Liver (tissue), 9 donors: ENCODE measurements around the gene DNM3. TPM values are rescaled to one million over a fixed set of nuclear protein-coding genes. Genes with fewer than 3 reads are reported as not detected.

ENCODE experiments used
- DNase-seq: peaks from one replicate; pipeline ENCODE4 v3.0.0-alpha.2; 2017; ENCODE audit warnings: low spot score
- H3K27ac ChIP-seq, 2 donors: one replicate each; pipeline ENCODE4 v1.7.0; 2013; ENCODE audit warnings: inconsistent platforms in 2 of 2, low read length in 2 of 2, control low read depth in 1 of 2, low read depth in 1 of 2, mild to moderate bottlenecking in 1 of 2
- H3K27me3 ChIP-seq, 4 donors: one replicate each; pipeline versions ENCODE4 v1.6.1 to v1.7.0; 2013; ENCODE audit warnings: low read length in 3 of 4, inconsistent platforms in 1 of 4, mild to moderate bottlenecking in 1 of 4, moderate library complexity in 1 of 4; ENCODE audit not compliant: control insufficient read depth in 4 of 4, insufficient read depth in 4 of 4
- H3K36me3 ChIP-seq, 4 donors: one replicate each; pipeline versions ENCODE4 v1.6.1 to v1.7.0; 2013; ENCODE audit warnings: low read length in 3 of 4, mild to moderate bottlenecking in 3 of 4, low read depth in 1 of 4, moderate library complexity in 1 of 4; ENCODE audit not compliant: control insufficient read depth in 4 of 4, insufficient read depth in 3 of 4
- H3K4me1 ChIP-seq, 4 donors: one replicate each; pipeline versions ENCODE4 v1.6.1 to v1.7.0; 2013; ENCODE audit warnings: low read length in 3 of 4, mild to moderate bottlenecking in 3 of 4, moderate library complexity in 1 of 4; ENCODE audit not compliant: control insufficient read depth in 4 of 4, insufficient read depth in 4 of 4
- H3K4me3 ChIP-seq, 3 donors: one replicate each; pipeline versions ENCODE4 v1.6.1 to v1.7.0; 2013; ENCODE audit warnings: low read length in 3 of 3, control low read depth in 1 of 3, low read depth in 1 of 3, mild to moderate bottlenecking in 1 of 3
- H3K9ac ChIP-seq, 2 donors: one replicate each; pipeline ENCODE4 v1.7.0; 2013; ENCODE audit warnings: low read length in 2 of 2, mild to moderate bottlenecking in 2 of 2, moderate library complexity in 2 of 2, control low read depth in 1 of 2, low read depth in 1 of 2
- H3K9me3 ChIP-seq, 4 donors: one replicate each; pipeline versions ENCODE4 v1.6.1 to v1.7.0; 2013; ENCODE audit warnings: low read length in 3 of 4; ENCODE audit not compliant: control insufficient read depth in 4 of 4
- CTCF ChIP-seq: fragments of 150-350 bp; IDR thresholded peaks from 2 replicates; pipeline ENCODE4 v1.5.1; 2017; ENCODE audit warnings: improper control_type of control experiment, low read depth, low read length; ENCODE audit not compliant: missing input control
- EGR1 ChIP-seq, 2 donors: IDR thresholded peaks; 2 replicates each; pipeline ENCODE4 v1.6.1; 2016 to 2018; ENCODE audit warnings: antibody characterized with exemption in 2 of 2, low read depth in 2 of 2
- FOXA1 ChIP-seq: IDR thresholded peaks from 2 replicates; pipeline ENCODE4 v1.6.1; 2016; ENCODE audit warnings: antibody characterized with exemption
- FOXA2 ChIP-seq: IDR thresholded peaks from 2 replicates; pipeline ENCODE4 v1.6.1; 2016; ENCODE audit warnings: antibody characterized with exemption
- GABPA ChIP-seq, 2 donors: IDR thresholded peaks in 1 of 2; conservative IDR thresholded peaks in 1 of 2; 2 replicates each; pipeline ENCODE4 v1.6.1; 2016; ENCODE audit warnings: antibody characterized with exemption in 2 of 2, mild to moderate bottlenecking in 1 of 2, moderate library complexity in 1 of 2
- HNF4A ChIP-seq, 2 donors: conservative IDR thresholded peaks; 2 replicates each; pipeline ENCODE4 v1.6.1; 2016; ENCODE audit warnings: antibody characterized with exemption in 2 of 2, mild to moderate bottlenecking in 2 of 2
- HNF4G ChIP-seq: IDR thresholded peaks from 2 replicates; pipeline ENCODE4 v1.6.1; 2016; ENCODE audit warnings: antibody characterized with exemption
- JUND ChIP-seq, 2 donors: IDR thresholded peaks; 2 replicates each; pipeline ENCODE4 v1.6.1; 2016; ENCODE audit warnings: antibody characterized with exemption in 2 of 2
- NR2F2 ChIP-seq: IDR thresholded peaks from 2 replicates; pipeline ENCODE4 v1.6.1; 2016; ENCODE audit warnings: antibody characterized with exemption
- RAD21 ChIP-seq, 2 donors: IDR thresholded peaks; 2 replicates each; pipeline ENCODE4 v1.6.1; 2016; ENCODE audit warnings: antibody characterized with exemption in 2 of 2, mild to moderate bottlenecking in 2 of 2
- REST ChIP-seq: IDR thresholded peaks from 2 replicates; pipeline ENCODE4 v1.6.1; 2016; ENCODE audit warnings: antibody characterized with exemption, mild to moderate bottlenecking
- RXRA ChIP-seq, 2 donors: IDR thresholded peaks; 2 replicates each; pipeline ENCODE4 v1.6.1; 2017 to 2018; ENCODE audit warnings: antibody characterized with exemption in 2 of 2, mild to moderate bottlenecking in 1 of 2
- SP1 ChIP-seq: IDR thresholded peaks from 2 replicates; pipeline ENCODE4 v1.6.1; 2018; ENCODE audit warnings: antibody characterized with exemption, mild to moderate bottlenecking
- TAF1 ChIP-seq: conservative IDR thresholded peaks from 2 replicates; pipeline ENCODE4 v1.6.1; 2016; ENCODE audit warnings: antibody characterized with exemption, mild to moderate bottlenecking
- YY1 ChIP-seq: IDR thresholded peaks from 2 replicates; pipeline ENCODE4 v1.6.1; 2016; ENCODE audit warnings: antibody characterized with exemption, mild to moderate bottlenecking
- ZBTB33 ChIP-seq: IDR thresholded peaks from 2 replicates; pipeline ENCODE4 v1.6.1; 2016; ENCODE audit warnings: antibody characterized with exemption
- WGBS: extraction: QIAGEN DNeasy Blood & Tissue Kit; methylation state at CpG from one replicate; pipeline ENCODE4 v1.1.7; 2013; 5-methylcytosine and 5-hydroxymethylcytosine counted together
- polyA plus RNA-seq, 2 donors: library from polyadenylated mRNA; stranded (reverse) in 1 of 2; unstranded in 1 of 2; fragments of 200-250 nt in 1 of 2; fragments of >200 nt in 1 of 2; fragmentation: Nextera tagmentation in 1 of 2; extraction: Ambion mirVana in 1 of 2; gene quantifications; one replicate each; pipeline versions ENCODE4 v1.2.1 to v1.2.3, GENCODE V29; 2013 to 2015
- total RNA-seq, 2 donors: library from RNA; depleted of rRNA; stranded (reverse); fragments of >200 nt; gene quantifications; one replicate each; pipeline ENCODE4 v1.2.3, GENCODE V29; 2014
- TF ChIP-seq, protein P1 (sequence below): IDR thresholded peaks from 2 replicates; pipeline ENCODE4 v1.6.1; 2016; ENCODE audit warnings: antibody characterized with exemption
- TF ChIP-seq, protein P2 (sequence below): IDR thresholded peaks from 2 replicates; pipeline ENCODE4 v1.6.1; 2016; ENCODE audit warnings: antibody characterized with exemption
- donor health status: healthy.
- donor health status: healthy.
- donor health status: healthy.
- donor health status: healthy.
- donor health status: healthy.

The DNM3 gene
- total and polyA plus RNA-seq, 4 donors: 0.08 to 3.2 (median 1.0) TPM

GRCh38 chr1:171819946-171820345 is 21.4 kb upstream of the DNM3 start:
- no peaks in the 10 kb centered on the region for H3K9me3 ChIP-seq
- H3K9ac ChIP-seq: no peak overlapping the region
- no peak overlapping the region for H3K4me3 ChIP-seq
- no peaks in the 10 kb centered on the region for H3K36me3 ChIP-seq
- 55% methylated on average over 2 of the region's 2 CpGs for WGBS
- DNase-seq: no peak
- H3K4me1 ChIP-seq: peaks cover 0 to 2% (median 0%) of the 10 kb centered on the region in 4 donors
- H3K27ac ChIP-seq: no peak overlapping the region
- H3K27me3 ChIP-seq: no peaks in the 10 kb centered on the region
- no peak for TF ChIP-seq NR2F2
- no peak for TF ChIP-seq RAD21 (IDR thresholded peaks at IDR 0.05)

- H3K27me3 ChIP-seq: no peaks in the 10 kb centered on the region
- H3K4me1 ChIP-seq: no peaks in the 10 kb centered on the region
- H3K9me3 ChIP-seq: peaks cover 3 to 10% (median 6%) of the 10 kb centered on the region in 4 donors
- H3K27ac ChIP-seq: no peak overlapping the region
- DNase-seq: no peak
- no peak overlapping the region for H3K4me3 ChIP-seq
- no peaks in the 10 kb centered on the region for H3K36me3 ChIP-seq
- no peak overlapping the region for H3K9ac ChIP-seq
- WGBS: 51% methylated on average over 1 of the region's 1 CpG
- TF ChIP-seq, protein P1, sequence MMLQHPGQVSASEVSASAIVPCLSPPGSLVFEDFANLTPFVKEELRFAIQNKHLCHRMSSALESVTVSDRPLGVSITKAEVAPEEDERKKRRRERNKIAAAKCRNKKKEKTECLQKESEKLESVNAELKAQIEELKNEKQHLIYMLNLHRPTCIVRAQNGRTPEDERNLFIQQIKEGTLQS: no peak
- TF ChIP-seq GABPA (IDR thresholded peaks at IDR 0.05 in 1 of 2, conservative IDR thresholded peaks at IDR 0.05 in 1 of 2) (no peak), CTCF (no peak), HNF4A (conservative IDR thresholded peaks at IDR 0.05) (no peak), RXRA (IDR thresholded peaks at IDR 0.05) (no peak), EGR1 (IDR thresholded peaks at IDR 0.05; ENCODE audit: low read depth in 2 of 2) (no peak), JUND (IDR thresholded peaks at IDR 0.05) (no peak), FOXA1 (no peak), ZBTB33 (no peak), YY1 (no peak), SP1 (no peak), FOXA2 (no peak), HNF4G (no peak), REST (no peak), NR2F2 (no peak), TAF1 (no peak), RAD21 (IDR thresholded peaks at IDR 0.05) (no peak)
- TF ChIP-seq, protein P2, sequence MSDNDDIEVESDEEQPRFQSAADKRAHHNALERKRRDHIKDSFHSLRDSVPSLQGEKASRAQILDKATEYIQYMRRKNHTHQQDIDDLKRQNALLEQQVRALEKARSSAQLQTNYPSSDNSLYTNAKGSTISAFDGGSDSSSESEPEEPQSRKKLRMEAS: no peak
Measured at GRCh38 chr1:171826973-171827372, 14.3 kb upstream of the DNM3 start.
